ENCODE results near the gene RDH5.

DNA sequence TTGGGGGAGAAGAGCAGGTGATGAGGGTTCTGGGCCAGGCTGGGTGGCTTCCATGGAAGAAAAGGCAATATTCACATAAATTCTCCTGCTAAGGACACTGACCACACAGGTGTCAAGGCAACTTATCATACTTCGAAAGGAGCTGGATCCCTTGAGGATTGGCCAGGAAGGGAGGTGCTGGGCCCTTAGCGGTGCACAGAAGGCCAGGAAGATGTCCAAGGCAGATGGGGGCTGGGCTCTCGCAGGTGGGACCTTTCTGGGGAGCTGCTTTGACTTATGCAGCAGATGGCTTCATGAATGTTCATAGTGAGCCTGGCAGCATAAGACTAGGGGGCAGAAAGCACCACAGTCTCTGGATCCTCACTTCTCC is 4.7 kb downstream of the RDH5 start:
- TF ChIP-seq, protein P1, sequence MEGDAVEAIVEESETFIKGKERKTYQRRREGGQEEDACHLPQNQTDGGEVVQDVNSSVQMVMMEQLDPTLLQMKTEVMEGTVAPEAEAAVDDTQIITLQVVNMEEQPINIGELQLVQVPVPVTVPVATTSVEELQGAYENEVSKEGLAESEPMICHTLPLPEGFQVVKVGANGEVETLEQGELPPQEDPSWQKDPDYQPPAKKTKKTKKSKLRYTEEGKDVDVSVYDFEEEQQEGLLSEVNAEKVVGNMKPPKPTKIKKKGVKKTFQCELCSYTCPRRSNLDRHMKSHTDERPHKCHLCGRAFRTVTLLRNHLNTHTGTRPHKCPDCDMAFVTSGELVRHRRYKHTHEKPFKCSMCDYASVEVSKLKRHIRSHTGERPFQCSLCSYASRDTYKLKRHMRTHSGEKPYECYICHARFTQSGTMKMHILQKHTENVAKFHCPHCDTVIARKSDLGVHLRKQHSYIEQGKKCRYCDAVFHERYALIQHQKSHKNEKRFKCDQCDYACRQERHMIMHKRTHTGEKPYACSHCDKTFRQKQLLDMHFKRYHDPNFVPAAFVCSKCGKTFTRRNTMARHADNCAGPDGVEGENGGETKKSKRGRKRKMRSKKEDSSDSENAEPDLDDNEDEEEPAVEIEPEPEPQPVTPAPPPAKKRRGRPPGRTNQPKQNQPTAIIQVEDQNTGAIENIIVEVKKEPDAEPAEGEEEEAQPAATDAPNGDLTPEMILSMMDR (IDR thresholded peaks at IDR 0.05 in 8 of 11, conservative IDR thresholded peaks at IDR 0.05 in 3 of 11) = no peak
- no peak for TF ChIP-seq POLR2A (IDR thresholded peaks at IDR 0.05)
